GM18870 (cell line): ENCODE results near the gene ATP13A3.

Experiments
- ATAC-seq: cut with Tn5 transposase; IDR thresholded peaks from one replicate; pipeline ENCODE4 v1.9.1; 2021; ENCODE audit warnings: moderate library complexity; ENCODE audit not compliant: unreplicated experiment

The ATP13A3 gene

DNA sequence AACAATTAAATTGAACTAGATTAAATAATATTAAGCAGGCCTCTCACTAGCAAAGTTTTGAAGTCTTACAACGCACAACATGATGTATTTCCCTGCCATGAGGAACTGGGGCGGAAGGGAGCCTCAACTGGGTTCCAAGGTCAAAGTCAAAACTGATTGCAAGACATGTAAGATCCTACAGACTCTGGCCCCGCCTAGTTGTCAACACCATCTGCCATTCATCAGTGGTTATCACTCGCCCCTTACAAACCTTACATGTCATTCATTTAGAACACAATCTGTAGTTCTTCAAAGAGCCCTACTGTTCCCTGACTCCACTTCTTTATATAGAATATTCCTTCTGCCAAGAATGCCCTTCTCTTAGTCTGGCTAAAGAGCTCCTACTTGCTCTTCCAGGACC, 10.0 kb downstream of the ATP13A3 start:
- no peak for ATAC-seq

DNA sequence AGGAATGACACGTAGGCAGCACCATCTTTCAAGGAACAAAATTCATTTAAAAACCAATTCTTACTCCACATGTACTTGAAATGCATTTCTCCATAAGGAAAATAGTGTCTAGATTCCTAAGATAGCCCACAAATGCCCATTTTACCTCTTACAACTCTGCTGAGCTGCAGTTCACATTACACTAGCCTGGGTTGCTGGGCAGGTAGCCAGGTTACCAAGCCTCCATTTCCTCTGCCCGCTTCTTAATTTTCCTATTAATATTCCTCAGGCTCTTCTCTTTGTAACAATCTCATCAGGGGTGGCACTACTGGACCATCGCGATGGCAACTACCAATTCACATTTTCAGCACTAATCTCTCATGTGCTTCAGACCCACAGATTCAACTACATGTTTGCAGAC, 10.8 kb downstream of the ATP13A3 start:
- ATAC-seq = no peak

DNA sequence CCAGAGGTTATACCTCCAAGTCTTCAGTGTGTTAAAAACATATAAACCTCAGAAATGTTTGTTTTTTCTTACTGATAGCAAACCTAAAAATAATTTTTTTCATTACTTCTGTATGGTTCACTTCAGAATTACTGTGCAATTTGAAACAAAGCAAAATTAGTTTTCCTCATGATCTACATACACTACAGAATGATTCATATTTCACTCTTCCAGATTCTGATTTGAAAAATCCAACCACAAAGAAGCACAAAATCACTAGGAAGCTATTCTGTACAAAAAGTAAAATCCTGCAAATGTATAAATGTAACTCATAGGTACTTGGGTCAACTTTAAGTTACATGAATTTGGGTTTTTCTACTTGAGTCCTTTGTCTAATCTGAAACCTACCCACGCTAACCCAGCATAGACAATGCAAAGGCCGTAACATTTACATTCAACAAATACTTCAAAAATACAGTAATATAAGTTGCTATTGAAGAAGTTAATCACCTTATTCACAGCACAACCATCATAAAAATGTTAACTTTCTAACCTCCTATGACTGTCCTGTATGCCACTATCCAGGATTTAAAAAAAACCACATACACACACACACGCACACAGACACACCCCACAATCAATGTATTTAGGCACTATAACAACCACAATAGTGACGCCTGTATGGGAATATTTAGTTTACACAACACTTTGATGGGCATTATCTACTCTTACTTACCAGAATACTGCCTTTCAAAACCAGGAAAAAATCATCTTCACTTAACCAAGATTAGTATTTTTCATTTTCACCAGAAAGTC, 11.5 kb downstream of the ATP13A3 start:
- no peak for ATAC-seq

GRCh38 chr3:194474675-194475074, 12.1 kb downstream of the ATP13A3 start:
- no peak for ATAC-seq

DNA sequence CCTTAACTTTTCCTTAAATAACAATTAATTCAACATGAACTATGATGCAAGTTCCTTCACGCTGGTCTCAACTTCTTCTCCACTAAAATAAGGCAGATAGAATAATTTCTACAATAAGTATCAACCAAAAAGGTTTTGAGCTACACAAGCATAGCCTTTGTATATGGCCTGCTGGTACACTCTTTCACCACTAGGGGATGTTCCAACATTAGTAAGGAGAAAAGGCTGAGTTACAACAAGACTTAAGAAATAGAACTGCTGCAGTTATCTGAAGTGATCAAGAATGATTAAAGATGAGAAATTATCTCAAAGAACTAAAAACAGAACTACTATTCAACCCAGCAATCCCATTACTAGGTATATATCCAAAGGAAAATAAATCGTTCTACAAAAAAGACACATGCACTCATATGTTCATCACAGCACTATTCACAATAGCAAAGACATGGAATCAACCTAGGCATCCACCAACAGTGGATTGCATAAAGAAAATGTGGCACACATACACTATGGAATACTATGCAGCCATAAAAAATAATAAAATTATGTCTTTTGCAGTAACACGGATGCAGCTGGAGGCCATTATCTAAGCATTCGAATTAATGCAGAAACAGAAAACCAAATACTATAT, 14.4 kb downstream of the ATP13A3 start:
- ATAC-seq = peak; percentile 68

- no peak for ATAC-seq
Measured at GRCh38 chr3:194471863-194472262, 14.9 kb downstream of the ATP13A3 start.

DNA sequence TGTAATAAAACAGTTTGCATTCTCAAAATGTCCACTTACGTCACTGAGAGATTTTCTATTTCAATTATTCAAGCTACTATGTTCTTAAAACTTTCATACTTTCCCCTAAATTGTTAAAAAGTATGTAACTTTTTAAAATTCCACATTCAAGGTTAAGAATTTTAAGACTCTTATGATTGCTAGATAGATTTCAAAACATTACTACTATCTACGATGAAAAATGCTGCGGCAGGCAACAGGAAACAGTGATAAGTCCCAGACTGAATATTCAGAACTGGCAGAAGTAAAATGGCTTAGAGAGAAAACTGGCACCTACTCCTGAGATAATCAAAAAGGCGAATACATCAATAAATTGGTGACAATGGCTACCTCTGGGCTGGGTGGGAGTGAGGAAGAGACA, 16.2 kb downstream of the ATP13A3 start:
- no peak for ATAC-seq

DNA sequence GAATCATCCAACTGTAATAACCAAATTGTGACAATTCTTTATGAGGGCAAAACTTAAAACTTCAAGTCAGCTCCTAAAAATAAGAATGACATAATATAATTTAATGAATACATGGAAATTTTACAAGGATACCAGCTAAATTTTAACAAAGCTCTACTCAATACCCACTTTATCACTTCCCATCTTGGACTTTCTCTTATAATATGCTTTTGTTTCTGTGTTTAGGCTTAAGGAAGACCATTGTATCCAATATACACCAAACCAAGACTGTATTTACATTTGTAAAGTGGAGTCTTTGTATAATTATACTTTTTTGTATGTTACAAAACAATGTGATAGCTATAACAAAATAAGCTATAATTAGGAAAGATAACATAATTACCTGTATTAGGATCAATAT, 16.8 kb downstream of the ATP13A3 start:
- no peak for ATAC-seq

GRCh38 chr3:194468086-194468485, 18.7 kb downstream of the ATP13A3 start:
- ATAC-seq = no peak

- ATAC-seq = no peak
Measured at GRCh38 chr3:194466761-194467356, 19.9 kb downstream of the ATP13A3 start.

DNA sequence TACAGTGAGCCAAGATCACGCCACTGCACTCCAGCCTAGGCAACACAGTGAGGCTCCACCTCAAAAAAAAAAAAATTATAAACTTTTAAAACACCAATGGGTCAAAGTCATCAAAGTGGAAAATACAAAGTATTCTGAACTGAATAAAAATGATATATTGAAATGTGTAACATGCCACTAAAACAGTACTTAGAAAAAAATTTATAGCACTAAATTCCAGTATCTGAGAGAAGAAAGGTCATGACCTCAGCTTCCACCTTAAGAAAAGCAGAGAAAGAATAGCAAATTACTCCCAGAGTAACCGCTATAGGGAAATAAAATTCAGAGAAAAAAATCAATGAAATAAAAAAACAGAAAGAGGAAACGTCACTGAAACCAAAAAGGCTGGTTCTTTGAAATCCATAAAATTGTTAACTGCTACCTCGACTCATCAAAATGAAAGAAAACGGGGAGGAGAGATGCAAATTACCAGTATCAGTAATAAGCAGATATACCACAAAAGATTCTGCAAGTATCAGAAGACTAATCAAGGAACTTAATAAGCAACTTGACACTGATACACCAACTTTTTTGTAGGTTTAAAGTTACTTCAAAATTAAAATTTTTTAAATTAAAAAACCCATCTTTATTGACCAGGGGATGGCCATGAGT, 20.8 kb downstream of the ATP13A3 start:
- no peak for ATAC-seq

GRCh38 chr3:194465246-194465645, 21.6 kb downstream of the ATP13A3 start:
- no peak for ATAC-seq

DNA sequence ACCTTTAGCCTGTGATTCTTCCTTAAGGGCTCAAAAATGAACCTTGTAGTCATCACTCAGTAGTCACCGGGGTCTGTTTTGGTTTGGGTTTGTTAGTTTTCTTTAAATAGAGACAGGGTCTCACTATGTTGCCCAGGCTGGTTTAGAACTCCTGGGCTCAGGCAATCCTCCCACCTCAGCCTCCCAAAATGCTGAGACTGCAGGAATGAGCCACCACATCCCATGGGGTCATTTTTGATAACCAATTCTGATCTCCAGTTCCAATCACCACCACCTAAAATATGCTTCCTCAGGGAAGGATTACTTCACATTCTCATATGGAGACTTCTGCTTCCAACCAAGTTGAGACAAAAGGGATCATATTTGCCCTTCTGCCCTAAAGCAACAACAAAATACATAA, 22.1 kb downstream of the ATP13A3 start:
- ATAC-seq = no peak

DNA sequence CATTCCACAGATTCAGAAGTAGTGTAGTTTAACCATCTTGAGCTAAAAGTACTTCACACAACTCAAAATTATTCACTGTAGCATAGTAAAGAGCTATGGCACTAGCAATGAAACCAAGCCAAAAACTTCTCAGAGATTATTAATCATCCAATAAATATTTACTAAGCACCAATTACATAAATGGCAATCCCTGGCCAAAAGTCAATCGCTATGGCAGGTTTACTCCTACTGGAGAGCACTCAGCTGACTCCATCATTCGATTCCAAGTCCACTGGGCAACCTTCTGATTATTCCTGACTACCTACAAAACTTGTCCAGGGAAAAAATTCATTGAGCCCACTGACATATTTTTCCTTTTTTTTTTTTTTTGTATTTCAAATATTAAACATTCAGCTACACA, 23.9 kb downstream of the ATP13A3 start:
- ATAC-seq = no peak

DNA sequence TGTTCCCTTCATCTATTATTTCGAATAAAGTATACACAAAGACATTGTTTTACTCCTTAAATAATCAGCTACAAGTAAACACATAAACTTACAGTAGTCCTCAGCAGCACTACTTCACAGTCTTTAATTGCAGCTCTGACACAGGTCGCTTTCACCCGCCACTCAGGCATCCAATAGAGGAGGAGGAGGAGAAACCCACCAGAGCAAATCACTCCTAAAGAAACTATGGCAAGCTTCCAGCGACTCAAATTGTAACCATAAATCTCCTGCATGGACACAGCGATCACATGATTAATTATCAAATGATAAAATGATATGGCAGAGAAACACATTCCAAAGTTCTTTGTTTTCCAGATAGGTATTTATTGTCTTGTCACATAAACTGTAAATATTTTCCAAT, 26.2 kb downstream of the ATP13A3 start:
- no peak for ATAC-seq

DNA sequence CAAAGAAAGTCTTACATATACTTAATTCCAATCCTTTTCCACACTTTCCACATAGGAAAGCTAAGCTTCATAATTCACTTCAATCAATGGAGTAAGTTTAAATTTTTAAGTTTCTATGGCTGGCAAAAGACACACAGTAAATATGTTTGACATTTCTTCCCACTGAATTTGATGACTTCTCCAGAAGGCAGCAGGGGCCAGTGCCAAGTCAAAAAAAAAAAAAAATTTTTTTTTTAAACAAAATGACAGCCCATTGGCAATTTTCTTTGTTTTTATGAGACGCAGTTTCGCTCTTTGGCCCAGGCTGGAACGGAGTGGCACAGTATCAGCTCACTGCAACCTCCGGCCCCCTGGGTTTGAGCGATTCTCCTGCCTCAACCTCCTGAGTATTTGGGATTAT, 28.7 kb downstream of the ATP13A3 start:
- no peak for ATAC-seq

- ATAC-seq = no peak
Measured at GRCh38 chr3:194455481-194455880, 31.3 kb downstream of the ATP13A3 start.

DNA sequence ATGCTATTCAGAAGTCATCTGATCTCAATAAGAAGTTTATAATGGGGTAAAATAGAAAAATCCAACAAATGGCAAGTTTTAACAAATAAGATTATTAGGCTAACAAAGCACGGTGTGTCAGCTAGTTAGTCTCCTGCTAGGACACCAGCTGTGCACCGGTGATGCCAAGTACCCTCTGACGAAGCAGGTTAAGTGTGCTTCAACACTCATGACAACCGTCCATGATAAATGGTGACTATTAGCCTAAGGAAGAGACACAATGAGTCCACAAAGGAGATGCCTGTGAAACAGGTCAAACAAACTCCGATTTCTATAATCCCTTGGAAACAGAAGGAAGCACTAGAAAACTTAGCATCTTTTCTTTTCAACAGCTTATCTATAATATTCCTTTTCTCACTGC, 36.5 kb downstream of the ATP13A3 start:
- ATAC-seq = no peak

- ATAC-seq = no peak
Measured at GRCh38 chr3:194449913-194450312, 36.9 kb downstream of the ATP13A3 start.

DNA sequence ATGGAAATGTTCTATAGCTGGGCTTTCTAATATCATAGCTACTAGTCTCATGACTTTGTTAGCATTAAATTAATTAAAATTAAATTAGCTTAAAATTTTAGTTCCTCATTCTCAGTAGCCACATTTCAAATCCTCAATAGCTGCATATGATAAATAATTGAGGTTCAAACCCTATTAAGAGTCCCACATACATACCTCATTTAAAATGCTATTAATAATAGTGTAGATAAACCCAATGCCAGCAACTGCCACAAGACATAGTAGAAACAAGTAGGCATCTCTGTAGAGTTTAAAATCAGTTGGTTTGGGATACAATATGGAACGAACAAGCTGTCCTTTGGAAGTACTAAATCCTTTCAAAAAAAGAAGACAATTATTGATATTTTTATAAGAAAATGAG, 39.1 kb downstream of the ATP13A3 start:
- ATAC-seq = no peak

GRCh38 chr3:194447161-194447560, 39.6 kb downstream of the ATP13A3 start:
- no peak for ATAC-seq

DNA sequence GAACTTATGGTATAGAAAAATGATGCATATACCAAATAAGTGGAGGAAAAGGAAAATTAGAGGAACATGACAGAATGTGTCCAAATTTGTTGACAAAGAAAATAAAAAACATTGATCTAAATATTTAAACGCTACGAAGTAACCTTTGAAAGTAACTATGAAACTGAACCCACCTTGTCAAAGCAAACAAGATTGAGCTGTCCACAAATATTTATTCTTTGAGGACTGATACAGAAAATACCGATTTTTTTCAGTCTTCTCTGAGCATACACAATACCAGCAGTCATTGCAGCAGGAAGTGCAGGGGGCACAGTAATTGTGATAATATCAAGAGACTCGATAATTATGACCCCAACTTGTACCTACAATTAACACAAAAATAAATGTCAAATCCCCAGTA, 40.0 kb downstream of the ATP13A3 start:
- ATAC-seq = no peak
